GM18511 (cell line): ENCODE measurements around the gene RINL.

ENCODE experiments used
- ATAC-seq: cut with Tn5 transposase; IDR thresholded peaks from one replicate; pipeline ENCODE4 v1.9.1; 2021; ENCODE audit warnings: mild to moderate bottlenecking, moderate library complexity; ENCODE audit not compliant: unreplicated experiment

RINL gene

DNA sequence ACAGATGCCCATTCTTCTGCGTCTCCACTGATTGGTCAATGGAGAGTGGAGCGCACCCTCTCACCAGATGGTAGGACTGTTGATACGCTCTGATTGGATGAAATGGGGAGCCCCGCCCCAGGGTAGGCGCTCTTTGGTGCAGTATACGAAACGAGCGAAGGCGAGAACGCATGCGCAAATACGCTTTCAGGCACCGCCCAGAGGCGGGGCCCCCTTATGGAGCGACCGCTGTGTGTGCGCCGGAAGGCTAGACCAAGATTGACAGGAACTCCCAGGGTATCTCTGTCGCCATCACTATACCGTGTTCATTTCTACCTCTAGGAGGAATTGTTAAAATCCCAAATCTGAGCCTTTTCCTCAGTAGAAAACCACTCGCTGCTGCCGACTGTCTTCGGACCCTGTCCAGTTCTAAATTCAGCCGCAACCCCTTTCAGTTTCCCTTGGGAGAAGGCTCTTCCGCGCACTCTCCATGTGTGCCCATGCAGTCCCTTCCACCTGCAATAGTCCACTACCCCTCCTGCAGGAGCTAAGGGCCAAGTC is 27.6 kb downstream of the RINL start:
- ATAC-seq, result peak; percentile 72

DNA sequence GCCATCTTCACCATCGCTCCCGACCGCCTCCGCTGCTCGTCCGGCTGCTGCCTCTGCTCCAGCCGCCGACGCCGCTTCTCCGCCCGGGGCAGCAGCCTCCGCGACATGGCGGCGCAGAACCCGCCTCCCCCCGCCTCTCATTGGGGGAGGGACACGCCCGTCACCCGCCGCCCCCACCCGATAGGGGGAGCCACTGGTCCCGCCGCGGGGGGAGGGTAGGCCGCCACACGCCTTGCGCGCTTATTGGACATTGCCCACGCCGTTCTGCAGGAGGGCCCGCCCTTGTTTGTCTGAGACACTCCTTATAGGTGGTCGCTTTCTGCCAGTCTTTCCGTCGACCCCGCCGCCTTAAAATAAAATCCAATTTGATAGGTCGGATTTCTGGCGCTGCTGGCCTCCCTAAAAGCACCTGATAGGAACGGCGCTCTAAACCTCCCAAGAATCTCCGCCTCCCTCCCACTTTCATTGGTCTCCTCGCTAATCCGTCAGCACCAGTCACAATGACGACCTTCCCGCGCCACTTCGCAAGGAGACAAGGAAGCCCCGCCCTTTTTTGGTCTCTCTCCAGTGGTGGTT is 28.1 kb downstream of the RINL start, which contains the start of gene HNRNPL:
TSS of gene HNRNPL (minus strand) at position 127 of the 576 bp plus-strand sequence. CDS start at position 107, 20 bp downstream.
- ATAC-seq, result peak; percentile 61

DNA sequence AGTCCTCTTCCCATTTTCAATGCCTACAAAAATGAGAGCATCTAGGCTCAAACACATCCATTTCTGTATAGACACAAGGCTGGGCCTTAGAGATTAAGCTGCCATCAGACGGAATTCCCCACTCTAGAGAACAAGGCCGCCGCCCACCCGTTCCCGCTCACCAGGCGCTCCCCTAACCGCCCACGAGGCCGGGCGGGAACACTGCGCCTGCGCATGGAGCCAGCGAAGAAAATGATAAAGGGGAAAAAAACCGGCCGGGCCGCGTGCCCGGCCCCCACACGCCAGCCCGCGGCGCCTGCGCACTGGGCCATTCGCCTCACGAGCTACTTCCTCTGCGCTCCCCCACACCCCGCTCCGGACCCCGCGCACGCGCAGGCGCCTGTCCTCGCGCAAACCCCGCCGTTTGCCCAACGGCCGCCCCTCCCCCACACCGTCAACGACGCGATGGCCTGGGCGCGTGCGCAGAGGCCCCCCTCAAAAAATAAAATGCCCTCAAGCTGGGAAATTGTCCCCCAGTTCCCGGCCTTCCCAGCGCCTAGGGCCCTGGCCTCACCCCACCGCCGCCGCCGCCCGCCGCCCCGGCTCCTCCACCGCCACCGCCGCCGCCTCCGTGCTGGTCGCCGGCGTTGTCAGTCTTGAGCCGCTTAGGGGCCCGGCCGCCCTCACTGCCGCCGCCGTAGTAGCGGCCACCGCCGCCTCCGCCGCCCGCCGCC is 28.8 kb downstream of the RINL start:
- ATAC-seq, result peak; percentile 14

DNA sequence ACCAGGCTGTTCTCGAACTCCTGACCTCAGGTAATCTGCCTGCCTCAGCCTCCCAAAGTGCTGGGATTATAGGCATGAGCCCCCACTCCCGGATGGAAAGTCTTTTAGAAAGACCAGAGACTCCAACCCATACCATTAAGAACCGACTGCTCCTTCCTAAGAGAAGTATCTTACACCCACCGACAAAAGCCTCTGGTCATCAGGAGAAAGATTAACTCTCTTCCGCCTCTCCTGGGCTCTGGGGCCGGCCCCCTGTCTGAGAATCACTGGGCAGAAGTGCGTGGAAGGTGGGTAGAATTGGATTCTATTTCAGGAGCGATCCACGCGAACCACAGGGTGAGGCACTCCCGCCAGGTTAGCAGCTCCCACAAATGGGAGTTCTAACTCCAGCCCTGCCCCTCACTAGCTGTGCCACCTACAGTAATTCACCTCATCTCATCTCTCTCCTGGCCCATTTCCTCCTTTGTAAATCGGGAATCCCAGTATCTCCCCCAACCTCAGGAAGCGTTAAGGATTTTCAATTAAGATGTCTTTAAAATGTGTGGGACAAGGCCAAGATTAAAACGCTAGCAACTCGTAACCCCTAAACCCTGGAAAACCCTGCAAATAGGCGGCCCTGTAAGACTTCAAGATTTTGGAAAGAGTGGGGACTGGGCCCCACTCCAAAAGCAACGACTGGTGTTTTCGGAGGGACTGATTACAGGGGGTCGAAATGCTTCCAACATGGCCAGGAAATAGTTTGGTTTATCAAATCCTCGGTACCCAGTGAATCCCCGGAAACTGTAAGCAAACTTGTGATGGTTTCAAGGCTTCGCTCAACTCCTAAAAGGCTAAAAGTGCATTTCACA is 29.6 kb downstream of the RINL start:
- ATAC-seq, result no peak

DNA sequence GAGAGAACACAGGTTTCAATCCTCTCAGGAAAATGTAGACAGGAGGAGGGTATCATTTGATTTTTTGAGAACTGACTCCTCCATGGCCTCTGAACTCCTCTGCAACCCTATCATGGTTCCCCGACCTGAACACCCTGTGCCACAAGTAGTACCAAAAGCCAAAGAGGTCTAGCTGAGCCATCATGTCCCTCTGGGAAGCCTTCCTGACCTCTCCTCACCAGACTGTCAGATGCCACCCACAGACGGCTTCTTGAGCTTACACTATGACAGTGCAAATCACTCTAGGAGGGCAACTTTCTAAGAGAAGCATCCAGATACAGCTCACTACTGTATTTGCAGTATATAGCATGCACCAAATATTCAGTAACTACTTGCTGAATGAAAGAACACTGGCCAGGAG is 32.0 kb downstream of the RINL start:
- no peak for ATAC-seq

DNA sequence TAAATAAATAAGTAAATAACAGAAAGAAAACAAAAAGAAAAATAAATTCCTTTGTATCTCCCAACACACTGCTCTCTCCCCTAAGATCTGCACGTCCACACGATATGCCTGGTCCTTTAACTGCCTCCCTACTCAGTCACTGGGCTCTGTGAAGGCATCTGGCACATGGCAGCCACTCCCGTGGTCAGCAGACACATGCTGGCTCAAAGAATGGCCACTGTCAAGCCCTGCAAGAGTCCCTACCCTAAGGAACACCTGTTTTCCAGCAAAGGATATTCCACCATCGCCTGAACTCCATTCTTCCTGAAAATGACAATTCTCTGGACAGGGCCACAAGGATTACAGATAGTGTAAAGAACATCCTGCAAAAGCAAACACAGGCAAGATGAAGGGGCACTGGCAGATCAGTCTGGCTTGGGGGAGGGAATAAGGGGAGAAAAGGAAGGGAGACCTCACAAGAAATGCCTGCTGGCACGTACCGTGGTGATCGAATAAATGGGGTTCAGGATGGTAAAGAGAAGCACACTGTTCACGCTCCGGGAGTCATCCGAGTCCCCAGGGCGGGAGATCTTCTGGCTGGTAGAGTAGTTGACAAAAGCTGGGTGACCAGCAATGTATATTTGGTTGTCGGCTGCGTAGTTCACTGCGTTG is 32.6 kb downstream of the RINL start:
- ATAC-seq, result no peak

DNA sequence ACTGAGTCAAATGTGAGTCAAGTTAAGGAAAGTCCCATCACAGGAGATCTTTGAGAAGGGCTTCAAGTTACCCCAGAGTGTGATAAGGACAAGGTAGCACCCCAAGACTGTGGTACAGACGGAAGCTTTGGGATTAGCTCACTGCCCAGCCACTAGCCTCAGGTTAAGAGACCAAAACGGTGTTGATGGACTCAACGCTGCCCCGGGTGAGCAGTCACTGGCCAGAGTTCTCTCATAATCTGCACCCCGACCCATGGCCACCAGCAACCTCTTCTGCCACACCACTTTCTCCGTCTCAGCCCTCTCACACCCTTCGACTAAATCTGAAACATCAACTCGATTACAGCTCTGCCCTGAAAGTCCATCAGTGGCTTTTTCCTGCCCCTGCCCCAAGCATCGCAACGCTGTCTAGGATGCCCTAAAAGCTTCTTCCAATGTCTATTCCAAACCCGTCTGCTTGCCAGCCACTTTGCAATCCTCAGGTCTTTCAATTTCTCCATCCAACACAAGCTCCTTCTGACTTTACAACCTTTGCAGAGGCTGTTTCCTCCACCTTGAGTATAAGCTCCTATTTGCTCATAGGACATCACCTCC is 33.9 kb downstream of the RINL start:
- no peak for ATAC-seq

DNA sequence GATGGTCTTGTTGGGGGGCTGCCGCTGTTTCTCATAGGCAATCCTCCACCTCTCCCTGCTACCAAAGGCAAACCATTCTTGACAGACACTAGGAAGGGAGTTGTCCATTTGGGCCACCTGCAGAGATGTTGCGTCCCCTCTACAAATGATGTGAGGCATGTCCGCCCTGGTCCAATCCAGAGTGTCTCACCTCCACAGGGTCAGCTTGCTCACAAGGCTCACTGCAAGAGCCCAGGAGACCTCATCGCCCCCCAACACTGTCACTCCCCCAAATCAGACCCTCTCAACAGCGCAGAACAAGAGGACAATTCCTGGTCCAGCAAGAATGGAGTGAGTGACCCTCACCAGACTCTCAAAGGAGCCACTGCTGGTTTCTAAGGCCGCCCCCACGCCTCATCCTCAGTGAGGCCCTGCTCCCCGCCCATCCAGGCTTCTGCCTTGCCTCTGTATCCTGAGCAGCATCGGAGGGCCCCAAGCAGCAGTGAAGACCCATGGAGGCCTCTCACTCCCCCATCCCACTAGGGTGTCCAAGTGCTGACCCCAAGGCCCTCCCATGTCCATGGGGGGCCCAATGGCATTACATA is 34.8 kb downstream of the RINL start:
- ATAC-seq, result no peak

DNA sequence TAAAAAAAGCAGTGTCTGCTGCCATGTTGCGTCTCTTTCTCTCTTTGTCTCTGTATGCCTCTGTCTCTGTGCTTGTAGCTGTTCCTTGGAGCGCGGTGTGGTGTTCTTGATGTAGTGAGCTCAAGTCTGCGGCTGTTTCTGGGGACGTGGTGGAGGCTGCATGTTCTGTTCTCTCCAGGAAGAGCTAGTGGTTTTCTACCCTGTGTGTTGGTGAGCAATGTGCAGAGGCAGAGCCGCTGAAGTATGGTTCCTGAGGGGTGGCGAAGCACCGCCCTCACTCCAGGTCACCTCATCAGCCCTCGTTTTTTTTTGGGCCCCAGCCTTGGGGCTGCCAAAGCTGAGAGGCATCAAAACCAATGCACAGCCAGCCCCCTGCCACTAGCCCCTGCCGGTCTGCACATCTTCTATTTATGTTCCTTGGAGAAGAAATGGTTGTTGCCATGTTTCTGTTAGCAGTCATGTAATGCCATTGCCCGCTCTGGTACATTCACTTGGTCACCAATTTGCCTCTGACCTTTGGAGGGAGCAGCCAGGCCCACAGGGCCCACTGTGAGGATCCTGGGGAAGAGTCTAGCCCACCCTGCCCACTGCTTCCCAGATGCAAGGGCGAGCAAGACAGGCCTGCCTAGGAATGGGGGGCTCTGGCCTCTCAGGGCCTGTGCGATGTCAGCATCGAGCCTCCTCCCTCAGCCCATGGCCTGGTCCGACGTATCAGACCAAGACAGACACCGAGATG is 35.5 kb downstream of the RINL start:
- no peak for ATAC-seq

DNA sequence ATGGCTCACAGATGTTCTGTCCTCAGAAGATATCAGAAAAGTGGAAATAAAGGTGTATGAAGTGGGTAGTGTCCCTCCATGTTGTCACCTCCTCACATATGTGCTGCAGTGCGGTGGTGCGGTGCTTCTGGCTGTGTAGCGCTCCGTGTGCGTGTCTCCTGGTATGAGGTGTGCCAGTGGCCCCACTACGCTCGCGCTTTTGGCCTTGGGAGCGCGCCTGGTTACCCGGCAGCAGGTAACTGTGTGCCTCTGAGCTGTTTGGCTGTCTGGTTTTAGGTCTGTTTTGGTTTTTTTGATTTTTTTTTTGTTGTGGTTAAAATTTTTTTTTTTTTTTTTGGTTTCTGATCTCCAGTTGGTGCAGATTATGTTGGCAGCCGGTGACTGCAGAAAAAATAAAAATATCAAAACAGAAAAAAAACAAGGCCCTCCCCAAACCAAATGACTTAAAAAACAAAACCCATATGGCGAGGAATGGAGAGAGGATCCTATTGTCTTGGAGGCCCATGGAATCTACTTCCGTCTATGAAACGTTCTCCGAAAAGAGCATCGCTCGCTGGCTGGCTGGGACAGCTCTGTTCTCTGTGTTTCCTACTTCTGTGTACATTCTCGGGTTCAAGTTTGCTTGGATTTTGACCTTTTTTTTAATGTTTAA is 36.2 kb downstream of the RINL start:
- no peak for ATAC-seq

DNA sequence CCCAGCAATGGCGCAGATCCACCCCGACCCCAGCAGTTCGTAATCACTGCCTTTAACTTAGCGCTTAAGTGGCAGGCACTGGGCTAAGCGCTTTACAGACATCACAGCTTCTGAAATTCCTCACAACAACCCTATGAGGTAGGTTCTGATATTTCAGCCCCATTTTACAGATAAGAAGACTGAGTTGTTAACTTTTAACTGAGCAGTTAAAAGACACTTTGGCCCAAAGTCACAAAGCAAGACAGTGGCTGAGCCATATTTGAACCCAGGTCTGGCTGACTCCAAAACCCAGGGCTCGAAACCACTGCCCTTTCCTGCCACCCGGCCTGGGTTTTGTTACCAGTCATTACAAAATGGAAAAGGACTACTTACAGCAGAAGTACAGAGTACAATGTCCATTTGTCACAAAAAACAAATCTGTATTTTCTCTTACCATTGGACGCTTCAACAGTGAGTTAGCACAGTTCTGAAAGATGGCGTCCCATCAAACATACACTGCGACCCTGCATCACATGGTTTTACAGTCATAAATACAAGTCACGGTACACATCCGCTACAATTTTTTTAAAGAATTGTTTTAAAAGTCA is 36.8 kb downstream of the RINL start:
- no peak for ATAC-seq

DNA sequence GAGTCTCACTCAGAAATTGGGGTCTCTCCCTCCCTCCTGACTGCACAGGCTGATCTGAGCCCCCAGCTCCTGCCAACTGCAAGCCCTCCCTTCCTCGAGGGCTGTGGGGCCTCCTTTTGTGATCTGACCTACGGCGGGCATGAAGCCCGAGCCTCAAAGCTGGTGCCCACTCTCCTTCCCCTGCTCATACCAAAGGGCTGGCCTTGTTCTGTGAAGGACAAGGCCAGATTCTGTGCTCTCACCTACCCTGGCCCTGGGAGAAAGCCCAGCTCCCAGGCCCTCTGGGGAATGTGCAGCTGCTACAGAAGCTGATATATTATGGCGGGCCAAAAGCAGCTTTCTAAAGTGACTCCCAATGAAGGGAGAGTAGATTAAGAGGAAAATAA is 37.5 kb downstream of the RINL start:
- ATAC-seq, result no peak

DNA sequence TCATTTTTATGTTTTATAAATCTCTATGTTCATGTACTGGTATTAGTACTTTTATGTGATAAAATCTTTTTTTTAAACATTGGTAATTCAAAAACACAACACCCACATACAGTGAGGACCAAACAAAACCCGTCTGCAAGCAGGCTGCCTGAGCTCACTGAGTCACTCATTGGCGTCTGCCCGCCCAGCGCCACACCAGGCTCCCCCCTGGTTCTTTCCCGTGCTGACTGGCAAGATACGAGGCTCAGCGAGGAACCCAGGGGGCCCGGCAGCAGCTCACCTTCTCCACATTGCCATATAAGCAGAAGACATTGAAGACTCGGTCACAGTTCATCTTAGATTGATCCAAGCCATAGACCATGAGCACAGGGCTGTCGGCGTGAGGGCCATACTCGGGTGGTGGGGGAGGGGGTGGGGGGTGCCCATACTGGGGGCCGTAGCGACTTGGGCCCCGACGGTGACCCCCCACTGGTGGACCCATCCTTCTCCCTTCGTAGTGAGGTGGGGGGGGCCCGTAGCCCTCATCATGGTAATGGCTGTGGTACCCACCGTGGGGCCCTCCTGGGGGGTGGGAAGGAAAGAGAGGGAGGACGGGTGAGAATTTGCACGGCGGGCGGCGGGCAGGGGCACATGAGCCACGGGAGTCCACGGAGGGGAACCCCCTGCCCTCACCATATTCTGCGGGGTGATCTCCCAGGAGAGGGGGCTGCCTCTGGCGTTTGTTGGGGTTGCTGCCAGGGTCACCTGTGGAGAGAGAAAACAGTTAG is 38.1 kb downstream of the RINL start:
- ATAC-seq, result no peak

DNA sequence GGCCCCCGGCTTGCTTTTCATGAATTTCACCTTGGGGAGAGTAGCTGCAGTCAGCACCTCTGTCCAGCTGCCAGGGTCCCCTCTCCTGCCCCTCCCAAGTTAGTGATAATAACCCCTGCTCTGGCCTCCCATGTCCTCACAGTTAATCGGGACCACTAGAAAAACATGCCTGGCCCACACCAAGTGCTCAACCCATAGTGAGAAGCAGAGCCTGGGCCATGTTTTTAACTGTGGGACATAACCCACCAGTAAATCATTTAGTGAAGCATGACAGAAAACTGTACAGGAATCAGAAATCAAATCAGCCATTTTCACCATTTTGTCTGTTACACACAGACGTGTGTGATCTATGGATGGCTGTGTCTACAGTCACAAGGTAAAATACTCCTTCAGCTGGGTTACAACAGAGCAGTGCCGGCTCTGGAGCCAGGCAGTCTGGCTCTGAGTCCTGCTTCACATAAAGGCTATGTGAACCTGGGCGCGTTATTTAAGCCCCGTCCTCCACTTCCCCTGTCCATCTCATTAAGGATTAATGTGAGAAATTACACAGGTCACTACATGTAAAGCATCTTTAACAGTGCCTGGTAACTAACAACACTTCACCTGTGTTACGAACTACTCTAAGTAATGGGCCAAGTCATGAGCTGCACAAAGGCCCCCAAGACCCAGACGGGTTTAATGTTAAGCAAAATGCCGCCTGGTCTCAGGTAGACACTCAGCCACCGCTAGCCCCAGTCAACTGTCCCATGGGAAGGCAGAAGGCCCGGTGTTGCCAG is 38.9 kb downstream of the RINL start:
- no peak for ATAC-seq

DNA sequence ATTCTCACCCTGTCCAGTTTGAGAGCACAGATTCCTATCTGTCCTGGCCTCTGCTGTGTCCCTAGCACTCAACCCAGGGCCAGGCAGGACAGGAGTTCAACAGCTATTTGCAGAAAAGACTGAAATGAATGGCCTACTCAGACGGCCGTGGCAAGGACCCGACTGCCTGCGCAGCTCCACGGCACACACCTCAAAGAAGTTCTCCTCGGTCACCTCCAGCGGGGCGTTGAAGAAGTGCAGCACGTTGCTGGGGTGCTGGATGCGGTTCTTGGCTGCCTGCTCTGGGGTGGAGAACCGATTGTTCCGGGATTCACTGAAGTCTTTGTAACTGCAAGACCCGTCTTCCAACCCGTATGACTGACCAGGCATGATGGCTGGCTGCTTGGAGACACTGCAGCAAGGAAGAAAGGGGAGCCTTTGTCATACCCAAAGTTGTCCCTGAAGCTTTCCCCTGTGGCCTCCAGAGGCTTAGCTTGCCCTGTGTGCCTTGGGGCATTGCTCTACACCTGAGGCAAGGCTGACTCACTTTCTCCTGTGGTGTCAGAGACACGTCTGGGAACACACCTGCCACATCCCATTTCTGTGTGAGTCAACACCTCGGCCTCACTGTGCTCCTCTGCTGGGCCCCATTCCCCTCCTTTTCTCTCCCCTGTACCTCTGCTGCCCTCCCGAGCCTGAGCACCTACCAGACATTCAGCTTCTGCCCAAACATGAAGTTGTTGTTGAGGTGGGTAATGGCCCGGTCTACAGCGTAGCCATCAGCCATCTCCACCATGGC is 39.7 kb downstream of the RINL start:
- no peak for ATAC-seq

DNA sequence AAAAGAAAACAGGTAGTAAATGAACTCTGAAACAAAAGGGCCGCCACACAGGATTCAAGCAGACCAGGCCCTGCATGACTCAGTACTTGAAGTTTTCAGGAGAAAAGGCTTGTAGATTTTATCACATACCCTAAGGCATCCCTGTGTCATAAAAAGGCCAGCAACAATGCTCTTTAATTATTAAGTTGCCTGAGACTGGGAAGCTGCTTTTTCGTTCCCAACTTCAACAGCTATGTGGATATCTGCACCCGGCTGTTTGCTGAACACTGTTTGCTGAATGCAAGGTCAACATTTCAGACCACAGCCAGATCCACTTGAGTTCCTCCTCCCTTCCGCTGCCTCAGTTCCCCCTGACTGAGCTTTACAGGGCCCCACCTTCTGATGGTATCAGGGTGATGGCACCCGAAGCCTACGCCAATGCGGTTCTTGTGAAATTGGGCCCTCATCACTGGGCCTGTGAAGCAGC is 40.4 kb downstream of the RINL start:
- no peak for ATAC-seq
